Adrenal gland (tissue), 12 donors: ENCODE measurements around the gene DSTN. TPM values are rescaled to one million over a fixed set of nuclear protein-coding genes. Genes with fewer than 3 reads are reported as not detected.
A peak's percentile ranks its signal among the peaks of the same experiment; 100 is the strongest.
"Not testable (repeated sequence)": the region's sequence is repeated elsewhere in the genome, so short reads cannot be mapped to it uniquely, and the experiment has no call there.

Experiments
- DNase-seq, 7 donors: peaks; one replicate each; pipeline ENCODE4 v3.0.0-alpha.2; 2019 to 2020
- H3K27ac ChIP-seq, 5 donors: fragments of 200-600 bp; sonication (generic) in 4 of 5; 1 replicate in 3 of 5; 2 replicates in 2 of 5; pipeline versions ENCODE4 v1.5.1 to v1.8.0; 2016 to 2020; ENCODE audit warnings: mild to moderate bottlenecking in 1 of 5
- H3K27me3 ChIP-seq: fragments of 200-600 bp; 2 replicates; pipeline ENCODE4 v1.8.0; 2021
- H3K36me3 ChIP-seq, 2 donors: fragments of 200-600 bp; replicated peaks in 1 of 2; 1 replicate in 1 of 2; 2 replicates in 1 of 2; pipeline versions ENCODE4 v1.5.1 to v1.8.0; 2018 to 2022
- H3K4me1 ChIP-seq, 2 donors: fragments of 200-600 bp; replicated peaks in 1 of 2; 1 replicate in 1 of 2; 2 replicates in 1 of 2; pipeline versions ENCODE4 v1.5.1 to v1.8.0; 2018 to 2021
- H3K4me3 ChIP-seq, 4 donors: fragments of 200-600 bp; sonication (generic) in 3 of 4; one replicate each; pipeline ENCODE4 v1.5.1; 2016 to 2018
- H3K9me3 ChIP-seq, 3 donors: fragments of 200-600 bp; sonication (generic) in 1 of 3; replicated peaks in 1 of 3; 1 replicate in 2 of 3; 2 replicates in 1 of 3; pipeline versions ENCODE4 v1.5.1 to v1.8.0; 2016 to 2021
- POLR2A ChIP-seq, 2 donors: fragments of 450-650 bp; IDR thresholded peaks; one replicate each; pipeline ENCODE4 v1.6.1; 2017; ENCODE audit warnings: antibody characterized with exemption in 2 of 2, mild to moderate bottlenecking in 2 of 2, moderate library complexity in 1 of 2
- WGBS, 4 donors: extraction: QIAGEN DNeasy Blood & Tissue Kit in 2 of 4; methylation state at CpG; one replicate each; pipeline versions ENCODE4 v1.1.5 to v1.1.7; 2013 to 2017; 5-methylcytosine and 5-hydroxymethylcytosine counted together
- intact Hi-C, 2 donors: fragments of 100-400 bp; cut with DNase I; formaldehyde crosslinking; loops; one replicate each; pipeline versions ENCODE4 v1.14.1 to v1.15.0; 2022 to 2023
- polyA plus RNA-seq, 3 donors: library from polyadenylated mRNA; stranded (reverse); fragments of 200-250 nt in 2 of 3; fragments of 350-450 nt in 1 of 3; fragmentation: Illumina TruSeq in 1 of 3; extraction: RNeasy Lipid Tissue Mini Kit (QIAGEN cat#74804) in 1 of 3; gene quantifications; one replicate each; pipeline ENCODE4 v1.2.3, GENCODE V29; 2013 to 2014
- total RNA-seq, 9 donors: library from RNA; depleted of rRNA in 4 of 9; stranded (reverse); fragments of >200 nt in 4 of 9; fragments of 120-200 nt in 1 of 9; fragmentation: NEBNext Ultra II Directional in 1 of 9; extraction: Animal tissue kit (Norgen Biotek cat#: 25700) in 1 of 9; gene quantifications; one replicate each; pipeline versions ENCODE4 v1.1.0 to v1.2.4, GENCODE V29; 2013 to 2023
- TF ChIP-seq, protein P1 (sequence below), 6 experiments: fragments of 450-650 bp in 4 of 6; fragments of 200-600 bp in 2 of 6; sonication (generic) in 1 of 6; IDR thresholded peaks; 1 replicate in 5 of 6; 2 replicates in 1 of 6; pipeline versions ENCODE4 v1.5.1 to v1.8.0; 2016 to 2021; ENCODE audit warnings: antibody characterized with exemption in 6 of 6, mild to moderate bottlenecking in 2 of 6, moderate library complexity in 1 of 6
- donor health status: healthy with polysubstance abuse.
- donor health status: Bipolar disorder and iron deficiency.
- donor health status: DM: yes; HTN: yes; CAD: no.
- donor health status: DM: no; HTN: no; CAD: no.
- donor health status: DM: no; HTN: no; CAD: no.
- donor health status: DM: yes; HTN: yes; CAD: no.

Gene DSTN
- total and polyA plus RNA-seq, 12 donors, result 184 to 552 (median 273) TPM

DNA sequence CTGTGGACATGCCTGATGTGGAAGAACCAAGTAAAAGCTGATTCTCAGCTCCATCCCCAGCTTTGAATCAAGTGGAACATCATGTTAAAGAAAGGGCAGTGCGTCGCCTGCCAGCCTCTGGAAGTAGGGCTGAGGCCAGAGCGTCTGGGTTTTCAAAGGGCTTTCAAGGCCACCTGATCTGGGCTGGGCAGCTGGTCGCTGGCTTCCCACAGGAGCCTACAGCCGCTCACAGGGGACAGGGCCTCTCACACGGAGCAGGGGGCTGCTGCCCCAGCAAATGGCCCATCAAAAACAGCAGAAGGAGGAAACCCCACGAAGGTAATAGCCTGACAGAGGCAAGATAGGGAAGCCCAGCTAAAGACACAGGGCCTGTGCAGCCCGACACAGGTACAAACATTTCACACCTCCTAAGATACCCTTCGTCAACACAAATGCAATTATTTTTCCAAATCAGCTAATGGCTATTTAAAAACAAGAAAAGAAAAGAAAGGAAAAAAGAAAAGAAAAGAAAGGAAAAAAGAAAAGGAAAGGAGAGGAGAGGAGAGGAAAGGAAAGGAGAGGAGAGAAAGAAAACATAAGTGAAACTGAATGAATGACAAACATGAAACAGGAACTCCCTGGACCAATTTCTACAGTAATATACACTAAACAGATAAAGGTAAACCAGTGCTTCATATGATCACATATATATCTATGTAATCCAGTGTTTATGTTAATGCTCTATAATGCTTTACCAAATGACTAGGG lies 87.4 kb downstream of the DSTN start:
- H3K4me1 ChIP-seq, result peaks cover 14 to 32% of the 10 kb centered on the region in 2 donors
- H3K9me3 ChIP-seq, result no peaks in the 10 kb centered on the region
- TF ChIP-seq, protein P1, sequence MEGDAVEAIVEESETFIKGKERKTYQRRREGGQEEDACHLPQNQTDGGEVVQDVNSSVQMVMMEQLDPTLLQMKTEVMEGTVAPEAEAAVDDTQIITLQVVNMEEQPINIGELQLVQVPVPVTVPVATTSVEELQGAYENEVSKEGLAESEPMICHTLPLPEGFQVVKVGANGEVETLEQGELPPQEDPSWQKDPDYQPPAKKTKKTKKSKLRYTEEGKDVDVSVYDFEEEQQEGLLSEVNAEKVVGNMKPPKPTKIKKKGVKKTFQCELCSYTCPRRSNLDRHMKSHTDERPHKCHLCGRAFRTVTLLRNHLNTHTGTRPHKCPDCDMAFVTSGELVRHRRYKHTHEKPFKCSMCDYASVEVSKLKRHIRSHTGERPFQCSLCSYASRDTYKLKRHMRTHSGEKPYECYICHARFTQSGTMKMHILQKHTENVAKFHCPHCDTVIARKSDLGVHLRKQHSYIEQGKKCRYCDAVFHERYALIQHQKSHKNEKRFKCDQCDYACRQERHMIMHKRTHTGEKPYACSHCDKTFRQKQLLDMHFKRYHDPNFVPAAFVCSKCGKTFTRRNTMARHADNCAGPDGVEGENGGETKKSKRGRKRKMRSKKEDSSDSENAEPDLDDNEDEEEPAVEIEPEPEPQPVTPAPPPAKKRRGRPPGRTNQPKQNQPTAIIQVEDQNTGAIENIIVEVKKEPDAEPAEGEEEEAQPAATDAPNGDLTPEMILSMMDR (IDR thresholded peaks at IDR 0.05), result no peak
- TF ChIP-seq POLR2A (IDR thresholded peaks at IDR 0.05), result no peak
- H3K27me3 ChIP-seq, result no peaks in the 10 kb centered on the region
- 48 to 55% (median 49%) methylated on average over 9 of the region's 9 CpGs for WGBS, 4 donors
- DNase-seq, result peak in 5 of 7 donors; percentile 54 to 72 (median 63)
- intact Hi-C loops, result no loop called here
- H3K4me3 ChIP-seq, result no peak overlapping the region
- H3K27ac ChIP-seq, result peak overlapping the region in 4 of 5 donors; percentile 14 to 49 (median 38)
- H3K36me3 ChIP-seq, result peaks cover 0 to 20% of the 10 kb centered on the region in 2 donors

DNA sequence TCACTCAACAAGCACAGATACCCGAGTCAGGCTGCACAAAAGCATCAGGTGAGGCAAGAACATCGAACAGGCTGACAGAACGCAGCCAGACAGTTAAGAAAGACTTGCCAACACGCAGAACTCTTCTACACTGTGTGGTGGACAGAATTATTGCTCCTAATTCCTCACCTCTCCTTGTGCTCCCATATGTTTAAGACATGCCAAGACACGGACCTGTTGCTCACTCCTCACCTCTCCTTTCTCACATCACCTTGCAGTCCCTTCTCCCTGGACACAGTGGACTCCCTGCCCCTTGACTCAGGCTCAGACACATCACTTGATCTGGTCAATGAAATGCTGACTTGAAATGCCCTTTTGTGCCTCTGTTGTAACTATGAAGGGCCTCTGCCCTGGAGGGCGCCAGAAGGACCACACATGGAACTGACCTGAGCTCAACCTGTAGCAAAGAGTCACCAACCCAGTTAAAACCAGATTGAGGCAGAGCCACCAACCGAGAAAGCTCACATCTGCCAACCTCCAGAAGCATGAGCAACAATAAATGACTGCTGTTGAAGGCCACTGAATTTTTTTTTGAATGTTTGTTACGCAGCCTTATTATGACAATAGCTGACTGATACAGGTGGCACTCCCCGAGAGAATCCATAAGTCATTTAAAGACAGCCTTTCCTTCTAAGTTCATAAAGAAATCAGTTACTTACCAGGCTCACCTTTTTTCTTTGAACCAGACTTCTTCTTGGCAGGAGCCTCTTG lies 88.2 kb downstream of the DSTN start:
- Histone ChIP-seq H3K27ac (no peak overlapping the region), H3K4me3 (no peak overlapping the region), H3K4me1 (peaks cover 18 to 41% of the 10 kb centered on the region in 2 donors), H3K36me3 (peaks cover 0 to 20% of the 10 kb centered on the region in 2 donors), H3K27me3 (no peaks in the 10 kb centered on the region), H3K9me3 (no peaks in the 10 kb centered on the region)
- intact Hi-C loops, result no loop called here
- no peak for TF ChIP-seq POLR2A (IDR thresholded peaks at IDR 0.05)
- TF ChIP-seq, protein P1 (IDR thresholded peaks at IDR 0.05), result no peak
- 88 to 95% (median 92%) methylated on average over 9 of the region's 9 CpGs for WGBS, 4 donors
- peak in 2 of 7 donors; percentile 16 to 39 for DNase-seq

DNA sequence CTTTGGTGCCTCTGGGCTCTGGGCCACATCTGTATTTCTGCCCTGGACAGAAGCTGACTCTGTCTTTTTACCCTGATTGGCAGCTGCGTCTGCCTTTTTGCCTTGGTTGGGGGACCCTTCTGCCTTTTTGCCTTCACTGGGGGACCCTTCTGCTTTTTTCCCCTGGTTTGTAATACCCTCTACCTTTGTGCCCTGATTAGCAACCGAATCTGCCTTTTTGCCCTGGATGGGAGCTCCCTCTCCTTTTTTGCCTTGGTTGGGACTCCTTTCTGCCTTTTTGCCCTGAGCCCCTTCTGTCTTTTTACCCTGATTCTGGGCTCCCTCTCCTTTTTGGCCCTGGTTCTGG lies 88.7 kb downstream of the DSTN start:
- no peaks in the 10 kb centered on the region for H3K9me3 ChIP-seq
- WGBS, 4 donors, result 91 to 100% (median 99%) methylated on average over 2 of the region's 2 CpGs
- peaks cover 18 to 44% of the 10 kb centered on the region in 2 donors for H3K4me1 ChIP-seq
- intact Hi-C loops, result no loop called here
- no peaks in the 10 kb centered on the region for H3K27me3 ChIP-seq
- TF ChIP-seq POLR2A (IDR thresholded peaks at IDR 0.05), result no peak
- TF ChIP-seq, protein P1 (IDR thresholded peaks at IDR 0.05), result no peak
- H3K36me3 ChIP-seq, result peaks cover 0 to 20% of the 10 kb centered on the region in 2 donors
- H3K4me3 ChIP-seq, result no peak overlapping the region
- H3K27ac ChIP-seq, result no peak overlapping the region
- peak in 3 of 7 donors; percentile 6 to 20 (median 17) for DNase-seq

DNA sequence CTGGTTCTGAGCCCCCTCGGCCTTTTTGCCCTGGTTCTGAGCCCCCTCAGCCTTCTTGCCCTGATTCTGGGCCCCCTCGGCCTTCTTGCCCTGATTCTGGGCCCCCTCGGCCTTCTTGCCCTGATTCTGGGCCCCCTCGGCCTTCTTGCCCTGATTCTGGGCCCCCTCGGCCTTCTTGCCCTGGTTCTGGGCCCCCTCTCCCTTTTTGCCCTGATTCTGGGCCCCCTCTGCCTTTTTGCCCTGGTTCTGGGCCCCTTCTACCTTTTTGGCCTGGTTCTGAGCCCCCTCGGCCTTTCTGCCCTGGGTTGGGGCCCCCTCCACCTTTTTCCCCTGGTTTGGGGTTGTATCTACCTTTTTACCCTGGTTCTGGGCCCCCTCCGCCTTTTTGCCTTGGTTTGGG lies 89.5 kb downstream of the DSTN start:
- Histone ChIP-seq H3K36me3 (peaks cover 0 to 15% of the 10 kb centered on the region in 2 donors), H3K4me1 (peaks cover 18 to 44% of the 10 kb centered on the region in 2 donors)
- H3K27ac ChIP-seq, H3K4me3 ChIP-seq, DNase-seq, H3K9me3 ChIP-seq, intact Hi-C loops, H3K27me3 ChIP-seq: not testable (repeated sequence)
- 89 to 100% (median 92%) methylated on average over 6 to 7 of the region's 7 CpGs for WGBS, 4 donors

Other genes starting within 250 kb of the DSTN start
- gene BFSP1, start 38.7 kb upstream of the DSTN start, total RNA-seq, result 10 to 100 TPM in 1 of 9 donors, 1 to 10 TPM in 6, under 1 TPM in 2; 0.39 to 18.5 (median 2.3) TPM
- gene BFSP1, start 38.7 kb upstream of the DSTN start, polyA plus RNA-seq, result 1 to 10 TPM; 1.7 to 3.3 (median 1.9) TPM
- gene RRBP1, start 112.2 kb downstream of the DSTN start, total RNA-seq, result 100 to 1,000 TPM in 6 of 9 donors, 10 to 100 TPM in 3; 73.9 to 261 (median 120) TPM
- gene RRBP1, start 112.2 kb downstream of the DSTN start, polyA plus RNA-seq, result 100 to 1,000 TPM; 107 to 168 (median 125) TPM
- gene BANF2, start 129.9 kb downstream of the DSTN start, total RNA-seq, result not detected
- gene BANF2, start 129.9 kb downstream of the DSTN start, polyA plus RNA-seq, result not detected